Measurements from ENCODE around the gene STX8. TPM values are rescaled to one million over a fixed set of nuclear protein-coding genes. Genes with fewer than 3 reads are reported as not detected.

Gene STX8
- total RNA-seq, 1 donor: 77.5 TPM

DNA sequence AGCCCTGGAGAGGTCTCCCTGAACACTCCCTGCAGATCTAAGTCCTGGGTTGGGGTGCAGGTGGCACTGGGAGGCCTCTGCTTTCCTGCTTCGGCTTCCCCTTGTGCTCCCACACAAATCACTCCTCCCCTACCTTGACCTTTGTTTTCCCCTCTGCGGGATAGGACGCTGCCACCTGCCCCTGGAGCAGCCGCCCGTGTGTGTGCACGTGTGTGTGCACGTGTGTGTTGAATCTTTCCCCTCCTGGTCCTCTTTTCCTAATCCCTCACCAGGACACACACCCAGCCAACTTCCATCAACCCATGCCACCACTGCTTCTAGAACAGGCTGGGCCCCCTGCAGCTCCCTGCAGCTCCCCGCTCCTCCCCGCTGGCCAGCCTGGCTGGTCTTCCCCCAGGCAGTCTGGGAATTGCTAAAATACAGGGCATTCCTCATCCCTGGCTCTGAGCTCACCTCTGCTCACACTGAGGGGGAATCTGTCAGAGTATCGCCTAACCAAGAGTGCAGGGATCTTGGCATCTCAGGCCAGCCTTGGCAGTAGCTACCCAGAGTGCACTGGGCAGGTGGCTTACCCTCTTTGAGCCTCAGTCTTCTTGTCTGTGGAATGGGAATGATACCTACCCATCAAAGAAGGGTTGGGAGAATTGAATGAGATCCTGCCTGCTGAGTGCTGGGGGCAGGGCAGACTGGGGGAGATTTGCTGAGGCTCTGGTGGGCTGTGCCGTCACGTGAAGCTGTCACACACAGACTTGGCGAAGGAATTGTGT, 355.8 kb downstream of the STX8 start:
- TF ChIP-seq CTCF (IDR thresholded peaks at IDR 0.05; ENCODE audit: insufficient read depth, low read length): no peak
- no peak for DNase-seq (ENCODE audit: low read depth)
- H3K4me3 ChIP-seq (ENCODE audit: low read depth, low read length): no peak overlapping the region

GRCh38 chr17:9218911-9219310, 356.7 kb downstream of the STX8 start:
- TF ChIP-seq CTCF (IDR thresholded peaks at IDR 0.05; ENCODE audit: insufficient read depth, low read length): no peak
- DNase-seq (ENCODE audit: low read depth): no peak
- H3K4me3 ChIP-seq (ENCODE audit: low read depth, low read length): no peak overlapping the region

GRCh38 chr17:9218064-9218635, 357.5 kb downstream of the STX8 start:
- H3K4me3 ChIP-seq (ENCODE audit: low read depth, low read length): no peak overlapping the region
- DNase-seq (ENCODE audit: low read depth): no peak
- TF ChIP-seq CTCF (IDR thresholded peaks at IDR 0.05; ENCODE audit: insufficient read depth, low read length): no peak

- TF ChIP-seq CTCF (IDR thresholded peaks at IDR 0.05; ENCODE audit: insufficient read depth, low read length): no peak
- H3K4me3 ChIP-seq (ENCODE audit: low read depth, low read length): no peak overlapping the region
- DNase-seq (ENCODE audit: low read depth): peak; percentile 71
Measured at GRCh38 chr17:9217151-9218056, 358.2 kb downstream of the STX8 start.

GRCh38 chr17:9215465-9215864, 360.2 kb downstream of the STX8 start:
- no peak for DNase-seq (ENCODE audit: low read depth)
- H3K4me3 ChIP-seq (ENCODE audit: low read depth, low read length): no peak overlapping the region

DNA sequence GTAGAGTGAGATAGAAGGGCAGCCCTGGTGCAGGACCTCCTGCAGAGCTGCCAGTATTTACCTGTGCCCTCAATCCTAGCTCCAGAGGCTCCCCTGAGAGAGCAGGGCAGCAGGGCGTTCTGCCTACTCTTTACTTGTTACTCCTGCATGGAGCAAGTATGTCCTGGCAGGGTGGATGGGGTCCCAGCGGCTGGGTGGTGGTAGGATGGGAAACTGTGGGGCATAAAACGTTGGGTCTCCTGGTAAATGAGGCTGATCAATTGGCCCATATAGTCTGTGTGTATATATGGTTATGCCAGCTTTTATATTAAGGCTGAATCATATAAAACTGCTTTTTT, 362.3 kb downstream of the STX8 start:
- no peak for DNase-seq (ENCODE audit: low read depth)
- H3K4me3 ChIP-seq (ENCODE audit: low read depth, low read length): no peak overlapping the region
- no peak for TF ChIP-seq CTCF (IDR thresholded peaks at IDR 0.05; ENCODE audit: insufficient read depth, low read length)

More at GRCh38 chr17:9215465-9215864, 360.2 kb downstream of the STX8 start:
- TF ChIP-seq CTCF (IDR thresholded peaks at IDR 0.05; ENCODE audit: insufficient read depth, low read length): no peak
